Measurements from ENCODE around the gene CFAP97D2.

CFAP97D2 gene

GRCh38 chr13:114166381-114167131, 12.5 kb upstream of the CFAP97D2 start:
- TF ChIP-seq CTCF (IDR thresholded peaks at IDR 0.05): no peak
- H3K9me3 ChIP-seq: no peaks in the 10 kb centered on the region
- H3K27ac ChIP-seq: peak overlapping the region; percentile 53 to 60
- H3K27me3 ChIP-seq: peaks cover 0 to 25% of the 10 kb centered on the region in 2 donors
- no peaks in the 10 kb centered on the region for H3K36me3 ChIP-seq
- peak in 1 of 2 donors; percentile 77 for DNase-seq
- peak overlapping the region in 1 of 2 donors; percentile 19 for H3K4me3 ChIP-seq
- intact Hi-C loops (cut with DNase I; ENCODE audit: low total_unique reads): no loop called here
- H3K4me1 ChIP-seq: peaks cover 0 to 29% (median 23%) of the 10 kb centered on the region in 4 donors

- H3K27me3 ChIP-seq: peaks cover 0 to 16% of the 10 kb centered on the region in 2 donors
- H3K4me3 ChIP-seq: no peak overlapping the region
- TF ChIP-seq CTCF (IDR thresholded peaks at IDR 0.05): no peak
- H3K4me1 ChIP-seq: peaks cover 0 to 21% (median 15%) of the 10 kb centered on the region in 4 donors
- H3K9me3 ChIP-seq: no peaks in the 10 kb centered on the region
- H3K36me3 ChIP-seq: no peaks in the 10 kb centered on the region
- intact Hi-C loops (cut with DNase I; ENCODE audit: low total_unique reads): no loop called here
- H3K27ac ChIP-seq: peak overlapping the region; percentile 53 to 60
- DNase-seq: peak in 1 of 2 donors; percentile 54
These were observed 11.6 kb upstream of the CFAP97D2 start for GRCh38 chr13:114167426-114167825.

GRCh38 chr13:114167885-114168284, 11.2 kb upstream of the CFAP97D2 start:
- Histone ChIP-seq H3K4me1 (peaks cover 0 to 17% (median 14%) of the 10 kb centered on the region in 4 donors), H3K27ac (no peak overlapping the region), H3K36me3 (no peaks in the 10 kb centered on the region), H3K27me3 (peaks cover 0 to 12% of the 10 kb centered on the region in 2 donors), H3K9me3 (no peaks in the 10 kb centered on the region), H3K4me3 (no peak overlapping the region)
- intact Hi-C loops (cut with DNase I; ENCODE audit: low total_unique reads): no loop called here
- DNase-seq: no peak
- TF ChIP-seq CTCF (IDR thresholded peaks at IDR 0.05): no peak

DNA sequence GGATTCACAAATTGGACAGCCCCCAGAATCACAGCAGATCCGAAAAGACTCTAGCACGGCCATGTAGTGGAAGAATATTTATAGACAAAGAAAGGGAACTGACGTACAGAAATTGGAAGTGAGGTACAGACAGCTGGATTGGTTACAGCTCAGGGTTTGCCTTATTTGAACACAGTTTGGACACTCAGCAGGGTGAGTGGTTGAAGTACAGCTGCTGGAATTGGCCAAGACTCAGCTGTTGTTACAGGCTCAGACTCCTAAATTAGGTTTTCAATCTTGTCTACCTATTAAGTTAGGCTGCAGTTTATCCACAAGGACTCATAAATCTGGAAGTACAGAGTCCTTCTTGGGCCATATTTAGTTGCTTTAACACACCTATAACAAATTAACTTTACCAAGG, 5.8 kb upstream of the CFAP97D2 start:
- Histone ChIP-seq H3K4me3 (no peak overlapping the region), H3K27ac (no peak overlapping the region)
- TF ChIP-seq CTCF (IDR thresholded peaks at IDR 0.05): no peak

GRCh38 chr13:114173745-114174144, 5.3 kb upstream of the CFAP97D2 start:
- intact Hi-C loops (cut with DNase I; ENCODE audit: low total_unique reads): no loop called here
- no peaks in the 10 kb centered on the region for H3K36me3 ChIP-seq
- no peak for TF ChIP-seq CTCF (IDR thresholded peaks at IDR 0.05)

More for the DNA sequence above, 5.8 kb upstream of the CFAP97D2 start:
- H3K36me3 ChIP-seq: no peaks in the 10 kb centered on the region
- intact Hi-C loops (cut with DNase I; ENCODE audit: low total_unique reads): no loop called here
- H3K9me3 ChIP-seq: peaks cover 0 to 7% (median 0%) of the 10 kb centered on the region in 3 donors
- no peaks in the 10 kb centered on the region for H3K4me1 ChIP-seq
- H3K27me3 ChIP-seq: peaks cover 0 to 7% of the 10 kb centered on the region in 2 donors
- DNase-seq: no peak

More at GRCh38 chr13:114173745-114174144, 5.3 kb upstream of the CFAP97D2 start:
- Histone ChIP-seq H3K27me3 (peaks cover 0 to 11% of the 10 kb centered on the region in 2 donors), H3K4me3 (no peak overlapping the region), H3K9me3 (peaks cover 0 to 7% (median 0%) of the 10 kb centered on the region in 3 donors), H3K27ac (no peak overlapping the region), H3K4me1 (no peaks in the 10 kb centered on the region)
- DNase-seq: no peak

All from tibial artery (tissue), 4 donors.